Ascending aorta (tissue), 2 donors: Measurements from ENCODE around the gene FGFR3. TPM values are rescaled to one million over a fixed set of nuclear protein-coding genes. Genes with fewer than 3 reads are reported as not detected.
"Not testable (repeated sequence)": the region's sequence is repeated elsewhere in the genome, so short reads cannot be mapped to it uniquely, and the experiment has no call there.

Source experiments
- DNase-seq, 2 donors: peaks; one replicate each; pipeline ENCODE4 v3.0.0-alpha.2; 2019; ENCODE audit warnings: low spot score in 2 of 2
- H3K27ac ChIP-seq, 2 donors: fragments of 200-600 bp; sonication (generic); one replicate each; pipeline ENCODE4 v1.5.1; 2016 to 2017; ENCODE audit warnings: mild to moderate bottlenecking in 1 of 2
- H3K27me3 ChIP-seq: fragments of 200-600 bp; sonication (generic); one replicate; pipeline ENCODE4 v1.5.1; 2017
- H3K36me3 ChIP-seq, 2 donors: fragments of 200-600 bp; sonication (generic); one replicate each; pipeline ENCODE4 v1.5.1; 2016
- H3K4me1 ChIP-seq, 2 donors: fragments of 200-600 bp; sonication (generic); one replicate each; pipeline ENCODE4 v1.5.1; 2016 to 2017; ENCODE audit warnings: mild to moderate bottlenecking in 1 of 2
- H3K4me3 ChIP-seq, 2 donors: fragments of 200-600 bp; sonication (generic); one replicate each; pipeline ENCODE4 v1.5.1; 2016 to 2017; ENCODE audit warnings: mild to moderate bottlenecking in 1 of 2
- H3K9me3 ChIP-seq, 2 donors: fragments of 200-600 bp; sonication (generic); one replicate each; pipeline ENCODE4 v1.5.1; 2016
- intact Hi-C: fragments of 100-400 bp; cut with DNase I; formaldehyde crosslinking; loops from one replicate; pipeline ENCODE4 v1.15.1; 2023
- total RNA-seq: library from RNA; depleted of rRNA; stranded (reverse); fragments of >200 nt; gene quantifications from one replicate; pipeline ENCODE4 v1.1.0, GENCODE V29; 2016
- TF ChIP-seq, protein P1 (sequence below), 3 experiments: fragments of 200-600 bp in 2 of 3; fragments of 450-650 bp in 1 of 3; sonication (generic) in 2 of 3; IDR thresholded peaks; one replicate each; pipeline ENCODE4 v1.5.1; 2016 to 2019; ENCODE audit warnings: antibody characterized with exemption in 3 of 3, mild to moderate bottlenecking in 1 of 3, moderate library complexity in 1 of 3

FGFR3 gene
- total RNA-seq, 1 donor from 2014 or later = 3.7 TPM

DNA sequence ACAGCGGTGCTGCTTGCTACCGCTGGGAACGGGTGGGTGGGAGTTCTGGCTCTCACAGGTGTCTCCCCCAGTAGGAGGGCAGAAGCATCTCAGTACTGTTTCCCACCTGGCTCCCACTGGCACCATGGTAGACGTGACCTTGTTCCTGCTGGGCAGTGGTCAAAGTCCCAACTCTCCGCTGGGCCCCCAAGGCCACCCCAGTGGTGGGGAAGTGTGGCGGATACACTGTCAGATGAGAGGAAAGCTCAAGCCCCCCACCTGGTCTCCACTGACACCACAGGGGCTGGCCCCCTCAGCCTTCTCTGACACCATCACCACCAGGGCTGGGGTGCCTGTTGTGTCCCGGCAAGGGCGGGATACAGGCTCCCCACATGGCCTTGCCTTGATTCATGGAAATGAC lies 38.2 kb downstream of the FGFR3 start:
- Histone ChIP-seq H3K9me3 (no peaks in the 10 kb centered on the region), H3K4me3 (no peak overlapping the region), H3K4me1 (no peaks in the 10 kb centered on the region), H3K27me3 (no peaks in the 10 kb centered on the region), H3K27ac (no peak overlapping the region), H3K36me3 (peaks cover 60 to 69% of the 10 kb centered on the region in 2 donors)
- intact Hi-C loops = no loop called here
- DNase-seq = no peak
- TF ChIP-seq, protein P1, sequence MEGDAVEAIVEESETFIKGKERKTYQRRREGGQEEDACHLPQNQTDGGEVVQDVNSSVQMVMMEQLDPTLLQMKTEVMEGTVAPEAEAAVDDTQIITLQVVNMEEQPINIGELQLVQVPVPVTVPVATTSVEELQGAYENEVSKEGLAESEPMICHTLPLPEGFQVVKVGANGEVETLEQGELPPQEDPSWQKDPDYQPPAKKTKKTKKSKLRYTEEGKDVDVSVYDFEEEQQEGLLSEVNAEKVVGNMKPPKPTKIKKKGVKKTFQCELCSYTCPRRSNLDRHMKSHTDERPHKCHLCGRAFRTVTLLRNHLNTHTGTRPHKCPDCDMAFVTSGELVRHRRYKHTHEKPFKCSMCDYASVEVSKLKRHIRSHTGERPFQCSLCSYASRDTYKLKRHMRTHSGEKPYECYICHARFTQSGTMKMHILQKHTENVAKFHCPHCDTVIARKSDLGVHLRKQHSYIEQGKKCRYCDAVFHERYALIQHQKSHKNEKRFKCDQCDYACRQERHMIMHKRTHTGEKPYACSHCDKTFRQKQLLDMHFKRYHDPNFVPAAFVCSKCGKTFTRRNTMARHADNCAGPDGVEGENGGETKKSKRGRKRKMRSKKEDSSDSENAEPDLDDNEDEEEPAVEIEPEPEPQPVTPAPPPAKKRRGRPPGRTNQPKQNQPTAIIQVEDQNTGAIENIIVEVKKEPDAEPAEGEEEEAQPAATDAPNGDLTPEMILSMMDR (IDR thresholded peaks at IDR 0.05) = no peak

DNA sequence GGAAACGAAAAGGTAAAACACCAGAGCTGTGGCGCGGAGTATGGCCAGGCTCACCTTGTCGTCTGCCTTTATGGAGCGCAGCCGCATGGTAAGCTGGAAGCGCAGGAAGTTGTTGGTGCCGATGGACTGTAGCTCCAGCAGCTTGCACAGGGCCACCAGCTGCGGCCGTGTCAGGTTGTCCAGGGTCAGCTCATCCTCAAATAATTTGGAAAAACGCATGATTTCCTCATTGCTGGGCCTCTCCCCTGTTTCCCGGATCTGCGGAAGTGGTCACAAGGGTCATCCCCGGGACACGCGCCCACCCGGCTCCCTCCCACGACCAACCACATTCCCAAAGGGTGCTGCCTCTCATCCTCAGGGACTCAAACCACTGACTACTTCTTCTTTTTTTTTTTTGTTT lies 39.6 kb downstream of the FGFR3 start:
- intact Hi-C loops = no loop called here
- TF ChIP-seq, protein P1 (IDR thresholded peaks at IDR 0.05) = no peak
- no peak for DNase-seq
- H3K9me3 ChIP-seq = no peaks in the 10 kb centered on the region
- no peaks in the 10 kb centered on the region for H3K4me1 ChIP-seq
- peaks cover 69 to 73% of the 10 kb centered on the region in 2 donors for H3K36me3 ChIP-seq
- no peak overlapping the region for H3K4me3 ChIP-seq
- H3K27me3 ChIP-seq = no peaks in the 10 kb centered on the region
- no peak overlapping the region for H3K27ac ChIP-seq

DNA sequence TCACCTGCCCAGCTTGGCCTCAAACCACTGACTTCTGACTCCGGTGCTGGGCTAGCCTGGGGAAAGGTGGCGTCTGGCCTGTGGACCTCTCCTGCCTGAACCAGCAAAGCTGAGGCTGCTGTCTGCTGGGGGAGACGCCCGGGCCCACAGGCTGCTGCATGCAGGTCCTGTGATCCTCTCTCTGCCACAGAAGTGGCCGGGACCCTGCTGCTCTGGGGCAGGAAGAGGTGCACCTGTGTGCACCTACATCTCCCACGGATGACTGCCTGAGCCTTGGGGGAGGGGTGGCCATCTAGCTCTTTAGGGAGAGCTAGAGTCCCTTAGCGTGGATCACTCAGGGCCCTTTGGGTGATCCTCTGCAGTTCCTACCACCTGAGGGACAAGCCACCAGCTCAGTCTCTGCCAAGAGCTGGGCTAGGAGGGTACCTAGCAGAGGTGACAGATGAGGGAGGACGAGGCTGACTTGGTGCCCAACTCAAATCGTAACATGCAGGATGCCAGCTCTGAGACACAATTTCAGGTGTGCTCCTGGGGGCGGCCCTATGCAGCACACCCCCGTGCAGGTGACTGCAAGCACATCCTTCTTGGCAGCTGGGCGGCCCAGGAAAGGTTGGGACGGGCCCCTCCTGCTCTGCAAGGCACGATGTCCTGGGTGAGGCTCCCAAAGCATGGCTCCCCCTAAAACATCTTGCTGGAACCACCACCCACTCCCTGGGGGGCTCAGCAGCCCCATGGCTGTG lies 40.4 kb downstream of the FGFR3 start:
- H3K4me3 ChIP-seq = no peak overlapping the region
- intact Hi-C loops = no loop called here
- no peaks in the 10 kb centered on the region for H3K9me3 ChIP-seq
- no peak for DNase-seq
- no peaks in the 10 kb centered on the region for H3K27me3 ChIP-seq
- peaks cover 75 to 80% of the 10 kb centered on the region in 2 donors for H3K36me3 ChIP-seq
- no peak overlapping the region for H3K27ac ChIP-seq
- TF ChIP-seq, protein P1 (IDR thresholded peaks at IDR 0.05) = no peak
- H3K4me1 ChIP-seq = no peaks in the 10 kb centered on the region

DNA sequence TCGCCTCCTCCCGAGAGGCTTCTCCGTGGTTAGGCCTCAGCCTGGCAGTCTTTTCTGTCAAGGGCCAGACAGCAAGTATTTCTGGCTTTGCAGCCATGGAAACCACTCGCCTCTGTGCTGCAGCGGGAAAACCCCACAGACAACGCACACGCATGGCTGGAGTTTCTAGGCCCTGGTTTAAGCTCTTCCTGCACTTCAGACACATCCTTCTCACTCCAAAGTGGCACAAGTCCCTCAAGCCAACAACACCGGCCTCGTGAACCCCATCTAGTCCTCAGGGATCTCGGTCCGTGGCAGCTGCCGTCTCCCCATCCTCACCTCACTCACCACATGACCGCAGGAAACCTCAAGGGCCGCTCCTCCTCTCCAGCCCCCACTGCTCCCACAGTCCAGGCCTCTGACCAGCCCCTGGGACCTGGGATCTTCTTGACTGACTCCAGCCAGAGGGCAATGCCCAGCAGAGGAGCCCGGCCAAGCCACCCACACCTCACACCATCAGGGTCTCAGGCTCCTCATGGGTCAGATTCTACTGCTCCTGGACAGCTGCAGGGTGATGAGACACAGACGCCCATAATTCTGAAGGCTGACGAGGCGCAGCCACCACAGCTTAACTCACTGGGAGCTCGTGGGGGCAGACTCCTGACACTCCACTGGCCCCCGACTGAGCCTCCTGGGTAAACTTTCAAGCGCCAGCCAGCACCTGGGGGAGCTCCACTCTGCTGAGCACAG lies 41.1 kb downstream of the FGFR3 start:
- Histone ChIP-seq H3K9me3 (no peaks in the 10 kb centered on the region), H3K27me3 (no peaks in the 10 kb centered on the region), H3K27ac (no peak overlapping the region), H3K36me3 (peaks cover 77 to 88% of the 10 kb centered on the region in 2 donors), H3K4me1 (no peaks in the 10 kb centered on the region), H3K4me3 (no peak overlapping the region)
- DNase-seq = no peak
- intact Hi-C loops = no loop called here
- TF ChIP-seq, protein P1 (IDR thresholded peaks at IDR 0.05) = no peak

DNA sequence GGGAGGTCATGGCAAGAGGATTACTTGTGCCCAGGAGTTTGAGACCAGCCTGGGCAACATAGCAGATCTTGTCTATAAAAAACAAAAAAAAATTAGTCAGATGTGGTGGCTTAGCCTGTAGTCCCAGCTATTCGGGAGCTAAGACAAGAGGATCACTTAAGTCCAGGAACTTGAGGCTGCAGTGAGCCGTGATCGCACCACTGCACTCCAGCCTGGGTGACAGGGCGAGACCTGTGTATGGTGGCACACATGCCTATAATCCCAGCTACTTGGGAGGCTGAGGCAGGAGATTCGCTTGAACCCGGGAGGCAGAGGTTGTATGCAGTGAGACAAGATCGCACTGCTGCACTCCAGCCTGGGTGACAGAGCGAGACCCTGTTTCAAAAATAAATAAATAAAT lies 42.7 kb downstream of the FGFR3 start:
- H3K27me3 ChIP-seq, H3K27ac ChIP-seq, H3K4me3 ChIP-seq, DNase-seq, intact Hi-C loops, H3K9me3 ChIP-seq, H3K4me1 ChIP-seq: not testable (repeated sequence)
- peaks cover 81 to 95% of the 10 kb centered on the region in 2 donors for H3K36me3 ChIP-seq

DNA sequence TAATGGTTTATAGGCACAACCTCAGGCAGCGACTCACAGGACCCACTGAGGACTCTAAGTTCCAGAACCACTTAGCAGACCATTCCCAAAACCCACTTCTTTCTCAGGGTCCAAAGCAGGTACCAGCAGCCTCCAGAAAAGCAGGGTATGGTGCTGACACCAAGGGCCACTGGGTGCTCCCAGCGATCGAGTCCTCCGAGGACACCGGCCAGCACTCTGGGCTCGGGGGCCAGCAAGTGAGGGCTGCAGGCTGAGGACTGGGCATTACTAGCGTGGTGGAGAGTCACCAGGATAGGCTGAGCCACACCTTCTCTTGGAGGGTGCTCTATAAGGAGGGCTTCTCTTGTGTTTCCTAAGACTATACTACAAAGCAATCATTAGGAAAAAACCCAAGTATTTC lies 43.6 kb downstream of the FGFR3 start:
- H3K4me1 ChIP-seq = no peaks in the 10 kb centered on the region
- H3K27ac ChIP-seq = no peak overlapping the region
- TF ChIP-seq, protein P1 (IDR thresholded peaks at IDR 0.05) = no peak
- no peak for DNase-seq
- H3K4me3 ChIP-seq = no peak overlapping the region
- H3K27me3 ChIP-seq = no peaks in the 10 kb centered on the region
- H3K9me3 ChIP-seq = no peaks in the 10 kb centered on the region
- intact Hi-C loops = no loop called here
- peaks cover 79 to 92% of the 10 kb centered on the region in 2 donors for H3K36me3 ChIP-seq
